NT2/D1 (cell line): ENCODE measurements around the gene PLA2G4D.

Experiments used
- DNase-seq: peaks from one replicate; pipeline ENCODE4 v3.0.0-alpha.2; 2011; ENCODE audit warnings: low read depth, low spot score
- H3K27me3 ChIP-seq: 2 replicates; pipeline ENCODE4 v1.6.0; 2011; ENCODE audit warnings: mild to moderate bottlenecking; ENCODE audit not compliant: insufficient read length, insufficient read depth
- H3K36me3 ChIP-seq: 2 replicates; pipeline ENCODE4 v1.6.1; 2011; ENCODE audit warnings: mild to moderate bottlenecking, low read length, mixed read lengths; ENCODE audit not compliant: insufficient read depth, insufficient read length
- H3K4me1 ChIP-seq: 2 replicates; pipeline ENCODE4 v1.5.1; 2011; ENCODE audit not compliant: insufficient read depth, insufficient read length
- H3K4me3 ChIP-seq: 2 replicates; pipeline ENCODE4 v1.5.1; 2011; ENCODE audit warnings: low read depth; ENCODE audit not compliant: insufficient read length
- H3K9ac ChIP-seq: 2 replicates; pipeline ENCODE4 v1.6.0; 2011; ENCODE audit warnings: low read depth; ENCODE audit not compliant: insufficient read length
- H3K9me3 ChIP-seq: 2 replicates; pipeline ENCODE4 v1.5.1; 2011; ENCODE audit warnings: mild to moderate bottlenecking, low read length; ENCODE audit not compliant: insufficient read depth
- SUZ12 ChIP-seq: IDR thresholded peaks from 2 replicates; pipeline ENCODE4 v1.6.1; 2011; ENCODE audit not compliant: insufficient read length, insufficient read depth; ENCODE audit errors: extremely low read depth
- YY1 ChIP-seq: IDR thresholded peaks from 2 replicates; pipeline ENCODE4 v1.6.1; 2011; ENCODE audit not compliant: insufficient read length, insufficient read depth
- ZNF274 ChIP-seq: IDR thresholded peaks from 2 replicates; pipeline ENCODE4 v1.6.1; 2011; ENCODE audit warnings: mild to moderate bottlenecking, low read depth, low read length

Gene PLA2G4D

DNA sequence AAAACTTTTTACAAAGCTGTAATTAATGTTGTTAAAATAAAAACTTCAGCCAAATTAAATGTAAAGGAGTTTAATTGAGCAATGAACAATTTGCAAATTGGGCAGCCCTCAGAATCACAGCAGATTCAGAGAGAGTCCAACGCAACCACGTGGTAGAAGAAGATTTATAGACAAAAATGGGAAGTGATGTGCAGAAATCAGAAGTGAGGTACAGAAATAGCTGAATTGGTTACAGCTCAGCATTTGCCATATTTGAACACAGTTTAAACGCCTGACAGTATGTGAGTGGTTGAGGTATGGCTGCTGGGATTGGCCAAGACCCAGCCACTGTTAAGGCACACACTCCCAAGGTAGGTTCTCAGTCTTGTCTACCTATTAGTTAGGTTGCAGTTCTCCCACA, 14.4 kb upstream of the PLA2G4D start:
- DNase-seq, result no peak
- Histone ChIP-seq H3K9ac (no peak overlapping the region), H3K4me1 (no peaks in the 10 kb centered on the region), H3K4me3 (no peak overlapping the region), H3K27me3 (no peaks in the 10 kb centered on the region), H3K9me3 (no peaks in the 10 kb centered on the region), H3K36me3 (no peaks in the 10 kb centered on the region)
- no peak for TF ChIP-seq SUZ12
- no peak for TF ChIP-seq YY1
- no peak for TF ChIP-seq ZNF274

DNA sequence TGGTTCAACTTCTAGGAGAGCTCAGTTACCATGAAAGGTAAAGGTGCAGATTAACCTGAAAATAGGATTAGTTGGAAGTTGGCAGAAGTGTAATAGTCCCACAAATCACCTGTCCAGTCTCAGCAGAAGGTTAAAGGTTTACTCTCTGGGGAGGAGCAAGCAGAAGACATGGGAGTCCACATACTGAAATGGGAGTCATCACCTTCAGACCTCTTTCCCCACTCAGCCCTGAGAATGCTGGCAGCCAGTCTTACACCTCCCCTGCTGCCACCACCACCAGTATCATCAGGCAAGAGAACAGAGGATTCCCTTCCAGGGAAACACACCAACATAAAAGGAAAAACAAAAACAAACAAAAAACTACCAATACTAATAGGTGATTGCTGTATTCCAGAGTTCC, 13.8 kb upstream of the PLA2G4D start:
- Histone ChIP-seq H3K36me3 (no peaks in the 10 kb centered on the region), H3K27me3 (no peaks in the 10 kb centered on the region), H3K4me1 (no peaks in the 10 kb centered on the region), H3K9me3 (no peaks in the 10 kb centered on the region), H3K4me3 (no peak overlapping the region), H3K9ac (no peak overlapping the region)
- no peak for DNase-seq
- TF ChIP-seq ZNF274, result no peak
- no peak for TF ChIP-seq YY1
- TF ChIP-seq SUZ12, result no peak

DNA sequence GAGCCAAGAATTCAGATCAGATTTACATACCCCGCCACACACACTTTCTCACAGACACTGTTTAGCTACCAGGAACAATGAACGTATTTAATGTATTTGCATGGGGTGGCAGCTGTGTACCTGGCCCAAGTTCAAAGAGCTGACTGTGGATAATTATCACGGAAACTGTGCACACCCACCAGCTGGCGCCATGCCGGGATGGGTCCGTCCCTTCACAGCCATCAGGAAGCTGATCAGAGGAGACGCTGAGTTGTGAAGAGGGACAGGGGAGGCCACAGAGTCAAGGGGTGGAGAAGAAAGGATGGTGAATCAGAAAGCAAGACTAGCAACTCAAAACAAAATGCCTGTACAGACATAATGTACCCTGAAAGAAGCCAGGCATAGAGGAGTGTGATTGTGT, 13.1 kb upstream of the PLA2G4D start:
- Histone ChIP-seq H3K27me3 (no peaks in the 10 kb centered on the region), H3K9me3 (no peaks in the 10 kb centered on the region), H3K9ac (no peak overlapping the region), H3K4me1 (no peaks in the 10 kb centered on the region), H3K36me3 (no peaks in the 10 kb centered on the region), H3K4me3 (no peak overlapping the region)
- DNase-seq, result no peak
- TF ChIP-seq SUZ12 (no peak), YY1 (no peak), ZNF274 (no peak)

DNA sequence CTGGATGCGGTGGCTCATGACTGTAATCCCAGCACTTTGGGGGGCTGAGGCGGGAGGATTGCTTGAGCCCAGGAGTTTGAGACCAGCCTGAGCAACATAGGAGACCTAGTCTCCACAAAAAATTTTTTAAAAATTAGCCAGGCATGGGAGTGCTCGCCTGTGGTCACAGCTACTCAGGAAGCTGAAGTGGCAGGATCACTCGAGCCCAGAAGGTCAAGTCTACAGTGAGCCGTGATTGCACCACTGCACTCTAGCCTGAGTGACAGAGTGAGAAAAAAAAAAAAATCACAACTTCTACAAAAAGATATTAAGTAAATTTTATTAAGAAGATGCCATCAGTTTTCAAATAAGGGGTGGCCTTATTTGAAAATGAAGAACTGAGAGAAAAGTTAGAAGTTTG, 11.9 kb upstream of the PLA2G4D start:
- Histone ChIP-seq H3K36me3 (no peaks in the 10 kb centered on the region), H3K4me1 (no peaks in the 10 kb centered on the region), H3K27me3 (no peaks in the 10 kb centered on the region), H3K9ac (no peak overlapping the region), H3K9me3 (no peaks in the 10 kb centered on the region), H3K4me3 (no peak overlapping the region)
- no peak for TF ChIP-seq YY1
- TF ChIP-seq ZNF274, result no peak
- TF ChIP-seq SUZ12, result no peak
- DNase-seq, result no peak

DNA sequence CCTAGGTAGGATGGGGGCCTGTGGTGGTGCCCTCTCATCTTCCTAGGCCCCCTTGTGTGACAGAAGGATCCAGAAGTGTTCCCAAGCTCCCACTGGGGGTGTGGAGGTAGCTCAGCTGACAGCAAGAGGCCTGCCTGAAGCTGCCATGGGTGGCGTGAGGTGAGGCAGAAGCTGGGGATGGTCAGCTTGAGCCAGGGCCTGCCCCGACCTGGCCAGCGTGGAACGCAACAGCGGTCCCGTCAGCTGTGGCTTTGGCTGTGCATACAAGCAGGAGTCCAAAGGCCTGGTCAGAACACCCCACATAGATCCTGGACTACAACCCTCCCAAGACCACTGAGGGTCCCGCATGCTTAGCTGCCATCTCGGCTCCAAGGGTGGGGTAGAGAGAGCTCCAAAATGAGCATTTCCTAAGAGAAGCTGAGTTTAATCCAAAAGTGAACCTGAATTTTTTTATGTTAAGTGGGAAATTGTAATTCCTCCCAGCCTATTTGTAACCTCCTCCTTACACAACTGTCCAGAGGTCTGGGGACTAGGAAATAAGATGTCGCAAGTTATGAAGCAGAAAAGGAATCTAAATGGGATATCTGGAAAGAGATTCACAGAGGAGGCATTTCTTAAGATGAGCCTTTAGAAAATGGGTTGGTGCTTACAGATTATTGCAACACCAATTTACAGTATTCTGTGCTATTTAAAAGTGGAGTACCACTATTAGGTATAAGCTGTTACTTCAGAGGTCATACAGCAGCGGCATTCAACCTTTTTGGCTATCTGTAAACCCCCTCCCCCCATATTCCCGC, 9.9 kb upstream of the PLA2G4D start:
- TF ChIP-seq ZNF274, result no peak
- TF ChIP-seq SUZ12, result no peak
- no peak for TF ChIP-seq YY1
- DNase-seq, result no peak
- H3K4me3 ChIP-seq, result no peak overlapping the region
- H3K27me3 ChIP-seq, result no peaks in the 10 kb centered on the region
- no peaks in the 10 kb centered on the region for H3K9me3 ChIP-seq
- H3K4me1 ChIP-seq, result no peaks in the 10 kb centered on the region
- no peaks in the 10 kb centered on the region for H3K36me3 ChIP-seq
- H3K9ac ChIP-seq, result no peak overlapping the region

DNA sequence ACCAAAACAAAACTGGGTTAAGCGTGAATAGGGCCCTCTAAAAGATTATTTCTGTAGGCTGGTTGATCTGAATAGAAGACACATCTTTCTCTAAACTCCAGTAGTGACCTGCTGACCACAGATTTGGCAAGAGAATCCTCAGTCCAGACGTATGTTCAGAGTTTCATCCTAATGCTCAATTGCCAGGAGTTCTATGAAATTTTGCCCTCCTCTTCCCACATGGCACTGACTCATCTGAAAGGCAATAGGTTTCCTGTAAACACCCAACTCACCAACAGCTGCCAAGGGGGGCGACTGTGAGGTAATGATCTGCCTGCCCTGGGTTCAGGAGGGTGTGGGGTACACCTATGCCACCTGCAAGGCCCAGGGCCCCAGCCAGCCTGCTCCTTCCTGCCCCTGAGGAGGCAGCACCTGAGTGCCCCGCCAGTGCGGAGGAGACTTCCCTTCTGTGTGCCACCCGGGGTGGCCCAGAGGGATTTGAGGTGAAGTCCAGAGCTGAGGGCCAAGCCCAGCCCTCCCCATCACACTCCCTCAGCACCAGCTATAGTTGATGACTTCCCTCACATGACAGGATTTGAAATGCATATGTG, 8.4 kb upstream of the PLA2G4D start:
- no peaks in the 10 kb centered on the region for H3K4me1 ChIP-seq
- H3K9me3 ChIP-seq, result no peaks in the 10 kb centered on the region
- H3K4me3 ChIP-seq, result no peak overlapping the region
- H3K27me3 ChIP-seq, result no peaks in the 10 kb centered on the region
- DNase-seq, result no peak
- H3K36me3 ChIP-seq, result no peaks in the 10 kb centered on the region
- no peak overlapping the region for H3K9ac ChIP-seq
- TF ChIP-seq ZNF274 (no peak), SUZ12 (no peak), YY1 (no peak)

DNA sequence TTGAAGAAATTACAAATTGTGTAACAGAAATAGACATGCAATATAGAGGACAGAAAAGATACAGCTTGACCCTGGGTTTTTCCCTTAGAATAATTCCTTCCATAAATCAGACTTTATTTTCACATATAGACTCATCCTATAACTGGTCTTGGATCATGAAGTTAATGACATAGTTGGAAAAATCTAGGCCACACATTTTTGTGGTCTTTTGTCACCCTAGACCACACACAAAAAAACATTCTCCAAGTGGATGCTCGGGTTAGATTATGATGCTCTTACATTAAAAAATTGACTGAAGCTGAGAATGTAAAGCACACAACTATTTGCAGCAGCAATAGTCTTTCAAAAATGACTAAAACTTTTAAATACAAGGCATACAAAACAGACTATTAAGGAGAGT, 7.5 kb upstream of the PLA2G4D start:
- no peaks in the 10 kb centered on the region for H3K4me1 ChIP-seq
- H3K27me3 ChIP-seq, result no peaks in the 10 kb centered on the region
- TF ChIP-seq YY1, result no peak
- TF ChIP-seq SUZ12, result no peak
- no peak for TF ChIP-seq ZNF274
- no peaks in the 10 kb centered on the region for H3K9me3 ChIP-seq
- no peaks in the 10 kb centered on the region for H3K36me3 ChIP-seq
- DNase-seq, result no peak
- H3K4me3 ChIP-seq, result no peak overlapping the region
- H3K9ac ChIP-seq, result no peak overlapping the region
